Astrocyte (in vitro differentiated cells and primary cell): ENCODE measurements around the gene LRRK1.

ENCODE experiments used
- CTCF ChIP-seq: IDR thresholded peaks from 2 replicates; pipeline ENCODE4 v1.5.1; 2011; ENCODE audit warnings: low read depth, mild to moderate bottlenecking, inconsistent platforms, low read length, moderate library complexity; ENCODE audit not compliant: insufficient read depth
- EZH2 ChIP-seq: IDR thresholded peaks from 2 replicates; pipeline ENCODE4 v1.6.1; 2012; ENCODE audit warnings: mild to moderate bottlenecking, low read length, inconsistent platforms; ENCODE audit not compliant: insufficient read depth

GRCh38 chr15:100934726-100935125 is 15.6 kb downstream of the LRRK1 start:
- TF ChIP-seq CTCF (no peak), EZH2 (no peak)
